NB4 (cell line): ENCODE data around the gene GRM2.
"Not testable (repeated sequence)": the region's sequence is repeated elsewhere in the genome, so short reads cannot be mapped to it uniquely, and the experiment has no call there.

Source experiments
- MAX ChIP-seq: IDR thresholded peaks from 2 replicates; pipeline ENCODE4 v1.6.1; 2011; ENCODE audit warnings: low read depth, low read length
- POLR2A ChIP-seq: IDR thresholded peaks from 2 replicates; pipeline ENCODE4 v1.6.1; 2011; ENCODE audit warnings: mild to moderate bottlenecking; ENCODE audit not compliant: insufficient read length; ENCODE audit errors: extremely low read depth
- TF ChIP-seq, protein P1 (sequence below): IDR thresholded peaks from one replicate; pipeline ENCODE4 v1.5.1; 2012; ENCODE audit warnings: low read depth, low read length

- TF ChIP-seq, protein P1, sequence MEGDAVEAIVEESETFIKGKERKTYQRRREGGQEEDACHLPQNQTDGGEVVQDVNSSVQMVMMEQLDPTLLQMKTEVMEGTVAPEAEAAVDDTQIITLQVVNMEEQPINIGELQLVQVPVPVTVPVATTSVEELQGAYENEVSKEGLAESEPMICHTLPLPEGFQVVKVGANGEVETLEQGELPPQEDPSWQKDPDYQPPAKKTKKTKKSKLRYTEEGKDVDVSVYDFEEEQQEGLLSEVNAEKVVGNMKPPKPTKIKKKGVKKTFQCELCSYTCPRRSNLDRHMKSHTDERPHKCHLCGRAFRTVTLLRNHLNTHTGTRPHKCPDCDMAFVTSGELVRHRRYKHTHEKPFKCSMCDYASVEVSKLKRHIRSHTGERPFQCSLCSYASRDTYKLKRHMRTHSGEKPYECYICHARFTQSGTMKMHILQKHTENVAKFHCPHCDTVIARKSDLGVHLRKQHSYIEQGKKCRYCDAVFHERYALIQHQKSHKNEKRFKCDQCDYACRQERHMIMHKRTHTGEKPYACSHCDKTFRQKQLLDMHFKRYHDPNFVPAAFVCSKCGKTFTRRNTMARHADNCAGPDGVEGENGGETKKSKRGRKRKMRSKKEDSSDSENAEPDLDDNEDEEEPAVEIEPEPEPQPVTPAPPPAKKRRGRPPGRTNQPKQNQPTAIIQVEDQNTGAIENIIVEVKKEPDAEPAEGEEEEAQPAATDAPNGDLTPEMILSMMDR: not testable (repeated sequence)
- not testable (repeated sequence) for TF ChIP-seq POLR2A, MAX
Measured at GRCh38 chr3:51753763-51754750, 47.2 kb downstream of the GRM2 start.
